WTC11 (cell line): ENCODE data around the gene KHK.

Experiments
- CTCF ChIP-seq: fragments of 200-600 bp; IDR thresholded peaks from 2 replicates; pipeline ENCODE4 v1.8.0; 2022; ENCODE audit warnings: antibody characterized with exemption
- FOXJ3 ChIP-seq: sonication (generic); formaldehyde crosslinking; IDR thresholded peaks from 2 replicates; pipeline ENCODE4 v1.9.0; 2021; ENCODE audit warnings: missing genetic modification reagents, mild to moderate bottlenecking, borderline replicate concordance
- OVOL2 ChIP-seq: fragments of 250-450 bp; sonication (Bioruptor Pico); IDR thresholded peaks from 2 replicates; pipeline ENCODE4 v1.9.0; 2021; ENCODE audit warnings: mild to moderate bottlenecking, borderline replicate concordance
- TEAD1 ChIP-seq: sonication (generic); formaldehyde crosslinking; IDR thresholded peaks from 2 replicates; pipeline ENCODE4 v1.8.0; 2022; ENCODE audit warnings: mild to moderate bottlenecking, missing genetic modification reagents
- ZNF416 ChIP-seq: fragments of 250-450 bp; sonication (Bioruptor Pico); IDR thresholded peaks from 2 replicates; pipeline ENCODE4 v1.9.0; 2021; ENCODE audit warnings: mild to moderate bottlenecking, inconsistent platforms

GRCh38 chr2:27072920-27073319 is 13.7 kb upstream of the KHK start:
- TF ChIP-seq TEAD1 (CRISPR knock-in tag), result no peak
- TF ChIP-seq CTCF, result no peak
- no peak for TF ChIP-seq FOXJ3 (CRISPR knock-in tag)
- TF ChIP-seq ZNF416 (CRISPR knock-in tag), result no peak
- no peak for TF ChIP-seq OVOL2 (CRISPR knock-in tag)
